Heart left ventricle (tissue), 13 donors: ENCODE data around the gene RHOB.

Experiments used
- CTCF ChIP-seq, 12 donors: fragments of 200-600 bp; sonication (generic) in 4 of 12; IDR thresholded peaks; one replicate each; pipeline versions ENCODE4 v1.5.0 to v1.8.0; 2018 to 2022; ENCODE audit warnings: antibody characterized with exemption in 12 of 12, mild to moderate bottlenecking in 5 of 12
- POLR2A ChIP-seq, 2 donors: fragments of 450-650 bp; IDR thresholded peaks; one replicate each; pipeline ENCODE4 v1.6.1; 2017; ENCODE audit warnings: antibody characterized with exemption in 2 of 2, mild to moderate bottlenecking in 2 of 2, moderate library complexity in 2 of 2
- donor health status: ischemic (EF 13 %, LVEDD 7.1; RV severe dilation, severe dysfunction).
- donor health status: DM: no; HTN: yes; CAD: no.
- donor health status: DM: no; HTN: no; CAD: no.
- donor health status: ischemic (EF 25% LVEDD 6.9; RV normal size, moderate dysfunction).
- donor health status: ischemic (EF 25% LVEDD 5.7; RV mildly dilated, moderate dysfunction).
- donor health status: ischemic (EF 35%, LVEDD 5.7; RV mildly dilated, moderate dysfunction).
- donor health status: nonischemic (EF 11% LVEDD 7.7; RV severe dilation, severe dysfunction).
- donor health status: DM: yes; HTN: yes; CAD: no.
- donor health status: PGD.
- donor health status: ischemic (EF 29% LVEDD 5.4; RV normal size, mild dysfunction).
- donor health status: nonischemic (EF 23%, LVEDD 6.1; RV moderate dilation, normal function).

GRCh38 chr2:20425884-20426283 is 21.0 kb upstream of the RHOB start:
- TF ChIP-seq CTCF (IDR thresholded peaks at IDR 0.05) = no peak
- TF ChIP-seq POLR2A (IDR thresholded peaks at IDR 0.05) = no peak
